HG02973 (cell line): ENCODE data around the gene ARFGAP2.
A peak's percentile ranks its signal among the peaks of the same experiment; 100 is the strongest.
"Not testable (repeated sequence)": the region's sequence is repeated elsewhere in the genome, so short reads cannot be mapped to it uniquely, and the experiment has no call there.

Experiments used
- ATAC-seq: cut with Tn5 transposase; IDR thresholded peaks from one replicate; pipeline ENCODE4 v1.9.1; 2021; ENCODE audit warnings: moderate library complexity; ENCODE audit not compliant: unreplicated experiment

ARFGAP2 gene

GRCh38 chr11:47176328-47177228 is at the start of gene ARFGAP2:
ARFGAP2 (minus strand) TSS chr11:47176879; CDS start chr11:47176853, 26 bp downstream.
- ATAC-seq: peak; percentile 85

GRCh38 chr11:47225552-47226400 is 49.1 kb upstream of the ARFGAP2 start:
- peak; percentile 93 for ATAC-seq

- ATAC-seq: no peak
Measured at GRCh38 chr11:47222696-47223095, 46.0 kb upstream of the ARFGAP2 start.

- no peak for ATAC-seq
Measured at GRCh38 chr11:47220401-47220821, 43.7 kb upstream of the ARFGAP2 start.

GRCh38 chr11:47216121-47216798 is 39.6 kb upstream of the ARFGAP2 start:
- no peak for ATAC-seq

GRCh38 chr11:47215366-47215910 is 38.8 kb upstream of the ARFGAP2 start:
- no peak for ATAC-seq

- ATAC-seq: peak; percentile 62
Measured at GRCh38 chr11:47213950-47214565, 37.4 kb upstream of the ARFGAP2 start.

- no peak for ATAC-seq
Measured at GRCh38 chr11:47212938-47213337, 36.3 kb upstream of the ARFGAP2 start.

GRCh38 chr11:47208628-47209027 is 31.9 kb upstream of the ARFGAP2 start:
- no peak for ATAC-seq

- ATAC-seq: not testable (repeated sequence)
Measured at GRCh38 chr11:47208008-47208552, 31.4 kb upstream of the ARFGAP2 start.

GRCh38 chr11:47207459-47207858 is 30.8 kb upstream of the ARFGAP2 start:
- ATAC-seq: no peak

GRCh38 chr11:47206577-47206976 is 29.9 kb upstream of the ARFGAP2 start:
- ATAC-seq: not testable (repeated sequence)

- ATAC-seq: no peak
Measured at GRCh38 chr11:47204637-47204989, 27.9 kb upstream of the ARFGAP2 start.

- no peak for ATAC-seq
Measured at GRCh38 chr11:47202576-47202975, 25.9 kb upstream of the ARFGAP2 start.

GRCh38 chr11:47201015-47201414 is 24.3 kb upstream of the ARFGAP2 start:
- no peak for ATAC-seq

- ATAC-seq: not testable (repeated sequence)
Measured at GRCh38 chr11:47198161-47198560, 21.5 kb upstream of the ARFGAP2 start.

- ATAC-seq: no peak
Measured at GRCh38 chr11:47192111-47192510, 15.4 kb upstream of the ARFGAP2 start.

GRCh38 chr11:47191137-47191536 is 14.5 kb upstream of the ARFGAP2 start:
- ATAC-seq: not testable (repeated sequence)

- ATAC-seq: no peak
Measured at GRCh38 chr11:47189100-47189834, 12.6 kb upstream of the ARFGAP2 start.
